ENCODE measurements around the gene CDK3. TPM values are rescaled to one million over a fixed set of nuclear protein-coding genes. Genes with fewer than 3 reads are reported as not detected.

The CDK3 gene
- total RNA-seq, 1 donor: 1.1 TPM

DNA sequence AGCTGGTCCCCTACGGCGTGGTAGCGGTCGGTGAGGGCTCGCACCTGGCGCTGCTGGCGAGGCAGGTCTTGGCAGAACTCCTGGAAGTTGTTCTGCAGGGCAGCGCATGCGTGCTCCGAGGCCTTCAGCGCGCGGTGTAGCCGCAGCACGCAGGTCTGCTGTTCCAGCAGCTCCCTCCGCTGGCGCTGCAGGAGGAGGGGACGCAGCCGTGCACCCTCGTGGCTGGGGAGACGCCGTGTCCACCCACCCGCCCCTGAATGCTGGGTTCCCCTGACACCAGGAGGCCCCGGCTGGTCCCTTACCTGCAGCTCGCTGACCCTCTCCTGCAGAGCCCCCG is 14.2 kb downstream of the CDK3 start:
- TF ChIP-seq, protein P1, sequence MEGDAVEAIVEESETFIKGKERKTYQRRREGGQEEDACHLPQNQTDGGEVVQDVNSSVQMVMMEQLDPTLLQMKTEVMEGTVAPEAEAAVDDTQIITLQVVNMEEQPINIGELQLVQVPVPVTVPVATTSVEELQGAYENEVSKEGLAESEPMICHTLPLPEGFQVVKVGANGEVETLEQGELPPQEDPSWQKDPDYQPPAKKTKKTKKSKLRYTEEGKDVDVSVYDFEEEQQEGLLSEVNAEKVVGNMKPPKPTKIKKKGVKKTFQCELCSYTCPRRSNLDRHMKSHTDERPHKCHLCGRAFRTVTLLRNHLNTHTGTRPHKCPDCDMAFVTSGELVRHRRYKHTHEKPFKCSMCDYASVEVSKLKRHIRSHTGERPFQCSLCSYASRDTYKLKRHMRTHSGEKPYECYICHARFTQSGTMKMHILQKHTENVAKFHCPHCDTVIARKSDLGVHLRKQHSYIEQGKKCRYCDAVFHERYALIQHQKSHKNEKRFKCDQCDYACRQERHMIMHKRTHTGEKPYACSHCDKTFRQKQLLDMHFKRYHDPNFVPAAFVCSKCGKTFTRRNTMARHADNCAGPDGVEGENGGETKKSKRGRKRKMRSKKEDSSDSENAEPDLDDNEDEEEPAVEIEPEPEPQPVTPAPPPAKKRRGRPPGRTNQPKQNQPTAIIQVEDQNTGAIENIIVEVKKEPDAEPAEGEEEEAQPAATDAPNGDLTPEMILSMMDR (IDR thresholded peaks at IDR 0.05; ENCODE audit: insufficient read depth, low read length): no peak
- no peak for DNase-seq (ENCODE audit: low read depth)
- H3K4me3 ChIP-seq (ENCODE audit: low read depth, low read length): no peak overlapping the region

DNA sequence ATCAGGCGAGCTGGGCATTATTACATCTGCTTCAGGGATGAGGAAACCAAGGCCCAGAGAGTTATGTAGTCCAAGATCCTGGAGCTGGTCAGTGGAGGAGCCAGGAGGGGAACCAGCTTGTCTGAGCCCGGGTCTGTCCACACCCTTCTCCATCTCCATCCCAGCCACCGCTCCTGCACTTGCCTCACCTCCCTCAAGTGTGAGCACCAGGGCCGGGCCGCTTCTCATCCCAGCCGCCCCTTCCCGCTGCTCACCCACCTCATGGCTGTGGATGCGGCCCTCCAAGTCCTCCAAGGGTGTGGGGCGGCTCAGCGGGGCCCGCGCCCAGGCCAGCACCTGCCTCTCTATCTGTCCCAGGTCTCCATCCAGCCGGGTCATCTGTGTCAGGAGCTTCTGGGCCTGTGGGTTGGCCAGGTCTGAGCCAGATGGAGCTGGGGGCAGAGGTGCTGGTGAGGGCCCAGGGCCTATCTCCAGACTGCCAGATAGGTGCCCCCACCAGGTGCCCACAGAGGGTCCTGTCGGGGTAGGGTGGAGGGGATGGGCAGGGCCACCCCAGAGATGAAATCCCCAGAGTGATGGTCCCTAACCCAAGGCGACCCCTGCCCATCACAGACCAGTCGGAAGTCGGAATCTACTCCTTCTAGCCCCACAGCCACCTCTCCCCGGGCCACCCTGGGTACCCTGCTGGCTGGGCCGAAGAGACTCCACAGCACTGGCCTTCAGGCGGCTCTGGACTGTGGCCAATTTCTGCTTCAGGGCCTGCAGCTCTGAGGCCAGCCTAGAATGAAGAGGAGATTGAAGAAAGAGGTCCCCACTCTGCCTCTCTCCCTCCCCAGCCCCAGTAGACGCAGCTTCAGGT is 17.1 kb downstream of the CDK3 start:
- DNase-seq (ENCODE audit: low read depth): no peak
- no peak overlapping the region for H3K4me3 ChIP-seq (ENCODE audit: low read depth, low read length)
- TF ChIP-seq, protein P1 (IDR thresholded peaks at IDR 0.05; ENCODE audit: insufficient read depth, low read length): no peak

DNA sequence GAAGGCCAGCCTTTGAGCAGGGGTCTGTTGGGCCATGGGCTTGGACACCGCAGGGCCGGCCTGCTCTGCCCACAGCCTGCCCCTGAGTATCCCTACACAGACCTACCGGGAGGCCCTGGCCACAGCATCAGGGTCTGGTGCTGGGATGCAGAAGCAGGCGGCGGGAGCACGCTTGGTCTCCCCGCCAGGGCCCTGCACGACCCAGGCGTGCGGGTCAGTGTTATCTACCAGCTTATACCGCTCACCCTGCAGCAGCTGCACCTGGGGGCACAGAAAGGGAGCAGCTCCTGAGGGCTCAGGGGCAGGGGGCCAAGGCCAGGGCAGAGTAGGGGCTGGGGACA is 17.7 kb downstream of the CDK3 start:
- TF ChIP-seq, protein P1 (IDR thresholded peaks at IDR 0.05; ENCODE audit: insufficient read depth, low read length): no peak
- no peak overlapping the region for H3K4me3 ChIP-seq (ENCODE audit: low read depth, low read length)
- no peak for DNase-seq (ENCODE audit: low read depth)

DNA sequence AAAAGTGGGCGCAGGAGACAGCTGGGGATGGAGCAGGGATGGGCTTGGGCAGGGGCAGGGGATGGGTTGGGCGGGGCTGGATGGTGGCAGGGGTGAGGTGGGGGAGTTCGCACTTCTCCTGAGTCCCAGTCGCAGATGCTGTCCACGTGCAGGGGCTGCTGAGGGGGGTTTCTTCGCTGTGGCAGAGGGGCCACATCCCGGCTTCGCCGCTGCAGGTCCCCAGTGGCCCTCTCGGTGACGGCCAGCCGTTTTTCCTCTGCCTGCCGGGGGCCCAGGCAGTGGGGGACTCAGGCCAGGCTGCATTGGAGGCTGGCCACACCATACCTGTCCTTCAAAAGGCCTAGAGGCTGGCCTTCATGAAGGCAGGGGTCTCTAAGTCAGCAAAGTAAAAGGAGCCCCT is 18.1 kb downstream of the CDK3 start:
- TF ChIP-seq, protein P1 (IDR thresholded peaks at IDR 0.05; ENCODE audit: insufficient read depth, low read length): no peak
- DNase-seq (ENCODE audit: low read depth): no peak
- H3K4me3 ChIP-seq (ENCODE audit: low read depth, low read length): no peak overlapping the region

DNA sequence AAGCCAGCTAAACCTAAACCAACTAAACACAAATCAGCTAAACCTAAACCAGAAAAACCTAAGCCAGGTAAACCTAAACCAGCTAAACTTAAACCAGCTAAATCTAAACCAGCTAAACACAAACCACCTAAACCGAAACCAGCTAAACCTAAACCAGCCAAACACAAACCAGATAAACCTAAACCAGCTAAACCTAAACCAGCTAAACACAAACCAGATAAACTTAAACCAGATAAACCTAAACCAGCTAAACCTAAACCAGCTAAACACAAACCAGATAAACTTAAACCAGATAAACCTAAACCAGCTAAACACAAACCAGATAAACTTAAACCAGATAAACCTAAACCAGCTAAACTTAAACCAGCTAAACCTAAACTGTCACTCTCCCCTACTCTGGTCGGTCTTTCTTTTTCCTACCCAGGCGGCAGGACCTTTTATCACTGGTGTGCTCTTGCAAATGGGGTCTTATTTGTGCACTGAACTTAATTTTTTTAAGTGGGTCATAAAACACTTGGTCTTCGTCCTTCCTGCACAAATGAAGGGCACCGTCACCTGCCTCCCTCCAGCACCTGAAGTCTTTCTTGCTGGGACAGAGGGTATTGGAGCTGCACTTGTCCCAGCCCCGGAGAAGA is 19.3 kb downstream of the CDK3 start:
- H3K4me3 ChIP-seq (ENCODE audit: low read depth, low read length): no peak overlapping the region
- no peak for DNase-seq (ENCODE audit: low read depth)
- TF ChIP-seq, protein P1 (IDR thresholded peaks at IDR 0.05; ENCODE audit: insufficient read depth, low read length): no peak

DNA sequence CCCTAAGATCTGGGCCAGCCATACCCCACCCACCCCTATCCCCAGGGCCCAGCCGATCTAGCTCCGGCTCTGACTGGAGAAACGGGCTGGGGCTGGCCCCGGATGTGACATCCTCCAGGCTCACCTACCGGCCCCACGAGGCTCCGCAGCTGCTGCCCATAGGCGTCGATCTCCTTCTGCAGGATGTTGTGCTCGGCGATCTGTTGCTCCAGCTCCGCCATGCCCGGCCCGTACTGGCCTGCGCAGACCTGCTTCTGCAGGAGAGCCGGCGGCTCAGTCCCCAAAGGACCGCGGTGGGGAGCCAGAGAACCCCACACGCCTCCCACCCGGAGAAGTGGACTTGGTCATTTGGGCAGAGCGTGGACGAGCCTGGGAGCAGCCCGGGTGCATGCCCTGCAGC is 21.6 kb downstream of the CDK3 start:
- TF ChIP-seq, protein P1 (IDR thresholded peaks at IDR 0.05; ENCODE audit: insufficient read depth, low read length): no peak
- DNase-seq (ENCODE audit: low read depth): no peak
- no peak overlapping the region for H3K4me3 ChIP-seq (ENCODE audit: low read depth, low read length)
